Neural cell (in vitro differentiated cells): ENCODE results near the gene EPN1.

Source experiments
- EP300 ChIP-seq: fragments of 450-650 bp; conservative IDR thresholded peaks from 2 replicates; pipeline ENCODE4 v1.6.1; 2014; ENCODE audit warnings: antibody characterized with exemption, mild to moderate bottlenecking, moderate library complexity; ENCODE audit not compliant: poor library complexity, severe bottlenecking
- EZH2 ChIP-seq: fragments of 200-600, 300-800 bp; shearing (Covaris generic), sonication (generic); IDR thresholded peaks from 2 replicates; pipeline ENCODE4 v1.6.1; 2014; ENCODE audit warnings: antibody characterized with exemption, low read length, borderline replicate concordance, mild to moderate bottlenecking; ENCODE audit not compliant: insufficient read depth, poor library complexity, severe bottlenecking
- MXI1 ChIP-seq: fragments of 450-650 bp; conservative IDR thresholded peaks from 2 replicates; pipeline ENCODE4 v1.6.1; 2014; ENCODE audit warnings: antibody characterized with exemption, mild to moderate bottlenecking; ENCODE audit not compliant: poor library complexity, severe bottlenecking
- POLR2AphosphoS5 ChIP-seq: IDR thresholded peaks from 2 replicates; pipeline ENCODE4 v1.6.1; 2012
- RAD21 ChIP-seq: fragments of 450-650 bp; conservative IDR thresholded peaks from 2 replicates; pipeline ENCODE4 v1.6.1; 2014; ENCODE audit warnings: antibody characterized with exemption, mild to moderate bottlenecking, moderate library complexity
- SMC3 ChIP-seq: fragments of 450-650 bp; conservative IDR thresholded peaks from 2 replicates; pipeline ENCODE4 v1.6.1; 2014; ENCODE audit warnings: antibody characterized with exemption, mild to moderate bottlenecking, moderate library complexity; ENCODE audit not compliant: poor library complexity
- TAF1 ChIP-seq: IDR thresholded peaks from 2 replicates; pipeline ENCODE4 v1.6.1; 2012; ENCODE audit warnings: low read depth
- TF ChIP-seq, protein P1 (sequence below): fragments of 450-650 bp; IDR thresholded peaks from 2 replicates; pipeline ENCODE4 v1.5.1; 2014; ENCODE audit warnings: antibody characterized with exemption, mild to moderate bottlenecking, moderate library complexity; ENCODE audit not compliant: poor library complexity, severe bottlenecking
- TF ChIP-seq, protein P2 (sequence below): IDR thresholded peaks from 2 replicates; pipeline ENCODE4 v1.6.1; 2012; ENCODE audit warnings: borderline replicate concordance

DNA sequence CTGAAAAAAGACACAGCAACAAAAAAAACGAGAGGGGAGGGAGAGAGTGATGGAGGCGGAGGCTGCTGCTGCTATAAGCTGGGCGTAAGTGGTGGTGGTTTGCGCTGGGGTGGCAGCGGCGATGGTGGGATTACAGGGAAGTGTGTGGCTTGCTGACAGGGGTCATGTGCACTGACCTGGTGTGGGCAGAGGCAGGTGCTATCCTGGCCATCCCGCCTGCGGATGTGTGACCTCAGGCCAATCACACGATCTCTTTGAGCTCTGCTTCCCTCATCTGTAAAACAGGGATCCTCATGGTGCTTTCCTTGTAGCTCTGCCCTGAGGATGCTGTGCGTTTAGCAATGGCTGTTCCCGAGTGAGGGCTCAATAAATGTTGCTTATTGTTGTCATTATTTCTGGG lies 37.5 kb upstream of the EPN1 start:
- TF ChIP-seq RAD21 (no peak), EZH2 (no peak), POLR2AphosphoS5 (no peak), SMC3 (no peak), EP300 (no peak), MXI1 (no peak), TAF1 (no peak)
- TF ChIP-seq, protein P1, sequence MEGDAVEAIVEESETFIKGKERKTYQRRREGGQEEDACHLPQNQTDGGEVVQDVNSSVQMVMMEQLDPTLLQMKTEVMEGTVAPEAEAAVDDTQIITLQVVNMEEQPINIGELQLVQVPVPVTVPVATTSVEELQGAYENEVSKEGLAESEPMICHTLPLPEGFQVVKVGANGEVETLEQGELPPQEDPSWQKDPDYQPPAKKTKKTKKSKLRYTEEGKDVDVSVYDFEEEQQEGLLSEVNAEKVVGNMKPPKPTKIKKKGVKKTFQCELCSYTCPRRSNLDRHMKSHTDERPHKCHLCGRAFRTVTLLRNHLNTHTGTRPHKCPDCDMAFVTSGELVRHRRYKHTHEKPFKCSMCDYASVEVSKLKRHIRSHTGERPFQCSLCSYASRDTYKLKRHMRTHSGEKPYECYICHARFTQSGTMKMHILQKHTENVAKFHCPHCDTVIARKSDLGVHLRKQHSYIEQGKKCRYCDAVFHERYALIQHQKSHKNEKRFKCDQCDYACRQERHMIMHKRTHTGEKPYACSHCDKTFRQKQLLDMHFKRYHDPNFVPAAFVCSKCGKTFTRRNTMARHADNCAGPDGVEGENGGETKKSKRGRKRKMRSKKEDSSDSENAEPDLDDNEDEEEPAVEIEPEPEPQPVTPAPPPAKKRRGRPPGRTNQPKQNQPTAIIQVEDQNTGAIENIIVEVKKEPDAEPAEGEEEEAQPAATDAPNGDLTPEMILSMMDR: no peak
- TF ChIP-seq, protein P2, sequence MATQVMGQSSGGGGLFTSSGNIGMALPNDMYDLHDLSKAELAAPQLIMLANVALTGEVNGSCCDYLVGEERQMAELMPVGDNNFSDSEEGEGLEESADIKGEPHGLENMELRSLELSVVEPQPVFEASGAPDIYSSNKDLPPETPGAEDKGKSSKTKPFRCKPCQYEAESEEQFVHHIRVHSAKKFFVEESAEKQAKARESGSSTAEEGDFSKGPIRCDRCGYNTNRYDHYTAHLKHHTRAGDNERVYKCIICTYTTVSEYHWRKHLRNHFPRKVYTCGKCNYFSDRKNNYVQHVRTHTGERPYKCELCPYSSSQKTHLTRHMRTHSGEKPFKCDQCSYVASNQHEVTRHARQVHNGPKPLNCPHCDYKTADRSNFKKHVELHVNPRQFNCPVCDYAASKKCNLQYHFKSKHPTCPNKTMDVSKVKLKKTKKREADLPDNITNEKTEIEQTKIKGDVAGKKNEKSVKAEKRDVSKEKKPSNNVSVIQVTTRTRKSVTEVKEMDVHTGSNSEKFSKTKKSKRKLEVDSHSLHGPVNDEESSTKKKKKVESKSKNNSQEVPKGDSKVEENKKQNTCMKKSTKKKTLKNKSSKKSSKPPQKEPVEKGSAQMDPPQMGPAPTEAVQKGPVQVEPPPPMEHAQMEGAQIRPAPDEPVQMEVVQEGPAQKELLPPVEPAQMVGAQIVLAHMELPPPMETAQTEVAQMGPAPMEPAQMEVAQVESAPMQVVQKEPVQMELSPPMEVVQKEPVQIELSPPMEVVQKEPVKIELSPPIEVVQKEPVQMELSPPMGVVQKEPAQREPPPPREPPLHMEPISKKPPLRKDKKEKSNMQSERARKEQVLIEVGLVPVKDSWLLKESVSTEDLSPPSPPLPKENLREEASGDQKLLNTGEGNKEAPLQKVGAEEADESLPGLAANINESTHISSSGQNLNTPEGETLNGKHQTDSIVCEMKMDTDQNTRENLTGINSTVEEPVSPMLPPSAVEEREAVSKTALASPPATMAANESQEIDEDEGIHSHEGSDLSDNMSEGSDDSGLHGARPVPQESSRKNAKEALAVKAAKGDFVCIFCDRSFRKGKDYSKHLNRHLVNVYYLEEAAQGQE: no peak
